C4-2B (cell line): ENCODE results near the gene LHFPL6.

Experiments
- CTCF ChIP-seq: fragments of 450-650 bp; conservative IDR thresholded peaks from 2 replicates; pipeline ENCODE4 v1.5.1; 2017; ENCODE audit warnings: mild to moderate bottlenecking
- ZFX ChIP-seq: fragments of 450-650 bp; IDR thresholded peaks from 2 replicates; pipeline ENCODE4 v1.6.1; 2017

GRCh38 chr13:39616087-39616694 lies 13.2 kb upstream of the LHFPL6 start:
- peak; percentile 87 for TF ChIP-seq CTCF
- TF ChIP-seq ZFX = no peak
